ENCODE data around the gene TAGLN. TPM values are rescaled to one million over a fixed set of nuclear protein-coding genes. Genes with fewer than 3 reads are reported as not detected.

TAGLN gene
- total RNA-seq = 42.9 and 116 TPM in 2 replicates

GRCh38 chr11:117199053-117199915 lies at the start of gene TAGLN:
Gene TAGLN, plus strand, starts transcription at chr11:117199370. Its CDS starts 3,644 bp downstream, at chr11:117203014.

GRCh38 chr11:117178210-117179034 lies 20.7 kb upstream of the TAGLN start, which contains the start of gene SIDT2:
Gene SIDT2, plus strand, starts transcription at chr11:117178743. Its CDS starts 521 bp downstream, at chr11:117179264.

GRCh38 chr11:117231842-117232091 lies 32.6 kb downstream of the TAGLN start, which contains the start of gene PCSK7:
Gene PCSK7, minus strand, starts transcription at chr11:117232073. Its CDS starts 2,229 bp downstream, at chr11:117229844.

GRCh38 chr11:117232092-117232878 lies 33.1 kb downstream of the TAGLN start, which contains the start of gene RNF214:
Gene RNF214, plus strand, starts transcription at chr11:117232671. Its CDS starts 1,602 bp downstream, at chr11:117234273.

Other genes with a start within 250 kb of the TAGLN start
- 8.4 and 8.8 TPM in 2 replicates for gene SIK3, start 100.9 kb upstream of the TAGLN start, total RNA-seq
- gene PAFAH1B2, start 55.1 kb upstream of the TAGLN start, total RNA-seq = 108 and 109 TPM in 2 replicates
- 10.3 and 14.0 TPM in 2 replicates for gene SIDT2, start 20.6 kb upstream of the TAGLN start, total RNA-seq
- 28.3 and 30.6 TPM in 2 replicates for gene PCSK7, start 32.7 kb downstream of the TAGLN start, total RNA-seq
- gene RNF214, start 33.3 kb downstream of the TAGLN start, total RNA-seq = 6.2 and 6.5 TPM in 2 replicates
- gene BACE1-AS, start 92.0 kb downstream of the TAGLN start, total RNA-seq = 1.7 and 3.3 TPM in 2 replicates
- 7.8 and 17.3 TPM in 2 replicates for gene BACE1, start 116.9 kb downstream of the TAGLN start, total RNA-seq
- gene CEP164, start 128.5 kb downstream of the TAGLN start, total RNA-seq = 20.6 and 21.2 TPM in 2 replicates

Data from hair follicular keratinocyte (primary cell).